ENCODE results near the gene DLGAP5. TPM values are rescaled to one million over a fixed set of nuclear protein-coding genes. Genes with fewer than 3 reads are reported as not detected.

Gene DLGAP5
- total and polyA plus RNA-seq, 7 donors: 0.16 to 11.0 (median 0.96) TPM; not detected in 1

GRCh38 chr14:55126932-55127459, 64.4 kb downstream of the DLGAP5 start:
- Histone ChIP-seq H3K27ac (peak overlapping the region in 2 of 4 donors; percentile 19 to 49), H3K4me1 (peaks cover 0 to 62% (median 33%) of the 10 kb centered on the region in 4 donors), H3K9me3 (no peaks in the 10 kb centered on the region), H3K4me3 (no peak overlapping the region), H3K27me3 (no peaks in the 10 kb centered on the region), H3K36me3 (no peaks in the 10 kb centered on the region)
- 15 to 66% methylated on average over 5 of the region's 5 CpGs for WGBS, 2 donors
- DNase-seq: no peak
- intact Hi-C loops (cut with DNase I): loop anchor here (5.0 kb wide), 1 partner anchor 35 kb away; no protein-coding TSS in a partner anchor
- no peak for TF ChIP-seq POLR2AphosphoS5 (IDR thresholded peaks at IDR 0.05)
- TF ChIP-seq POLR2A (IDR thresholded peaks at IDR 0.05): no peak
- TF ChIP-seq EP300 (IDR thresholded peaks at IDR 0.05): no peak
- no peak for TF ChIP-seq CTCF (IDR thresholded peaks at IDR 0.05)

- H3K4me3 ChIP-seq: no peak overlapping the region
- H3K36me3 ChIP-seq: no peaks in the 10 kb centered on the region
- WGBS, 2 donors: 50 to 67% methylated on average over 3 of the region's 3 CpGs
- TF ChIP-seq CTCF (IDR thresholded peaks at IDR 0.05): no peak
- H3K4me1 ChIP-seq: peaks cover 0 to 56% (median 30%) of the 10 kb centered on the region in 4 donors
- no peaks in the 10 kb centered on the region for H3K9me3 ChIP-seq
- H3K27ac ChIP-seq: peak overlapping the region; percentile 19 to 53 (median 39)
- intact Hi-C loops (cut with DNase I): loop anchor here (5.0 kb wide), 1 partner anchor 34 kb away; no protein-coding TSS in a partner anchor
- DNase-seq: no peak
- H3K27me3 ChIP-seq: no peaks in the 10 kb centered on the region
These were observed 65.4 kb downstream of the DLGAP5 start for GRCh38 chr14:55126034-55126433.

GRCh38 chr14:55125403-55125802, 66.0 kb downstream of the DLGAP5 start:
- H3K9me3 ChIP-seq: no peaks in the 10 kb centered on the region
- intact Hi-C loops (cut with DNase I): loop anchor here (5.0 kb wide), 1 partner anchor 33 kb away; no protein-coding TSS in a partner anchor
- peak overlapping the region in 2 of 4 donors; percentile 49 to 53 for H3K27ac ChIP-seq
- no peak overlapping the region for H3K4me3 ChIP-seq
- no peaks in the 10 kb centered on the region for H3K27me3 ChIP-seq
- 16 to 59% methylated on average over 3 of the region's 3 CpGs for WGBS, 2 donors
- TF ChIP-seq CTCF (IDR thresholded peaks at IDR 0.05): no peak
- TF ChIP-seq POLR2AphosphoS5 (IDR thresholded peaks at IDR 0.05): peak in 1 of 4 donors; percentile 34
- TF ChIP-seq EP300 (IDR thresholded peaks at IDR 0.05): no peak
- TF ChIP-seq POLR2A (IDR thresholded peaks at IDR 0.05): peak in 1 of 2 donors; percentile 33
- H3K36me3 ChIP-seq: no peaks in the 10 kb centered on the region
- H3K4me1 ChIP-seq: peaks cover 0 to 50% (median 24%) of the 10 kb centered on the region in 4 donors
- DNase-seq: no peak

GRCh38 chr14:55124774-55125386, 66.5 kb downstream of the DLGAP5 start:
- H3K9me3 ChIP-seq: no peaks in the 10 kb centered on the region
- H3K4me3 ChIP-seq: no peak overlapping the region
- intact Hi-C loops (cut with DNase I): loop anchor here (5.0 kb wide), 1 partner anchor 33 kb away; no protein-coding TSS in a partner anchor
- H3K36me3 ChIP-seq: no peaks in the 10 kb centered on the region
- DNase-seq: no peak
- H3K4me1 ChIP-seq: peaks cover 0 to 45% (median 21%) of the 10 kb centered on the region in 4 donors
- WGBS, 2 donors: 22 to 74% methylated on average over 8 of the region's 8 CpGs
- TF ChIP-seq POLR2AphosphoS5 (IDR thresholded peaks at IDR 0.05) (no peak), CTCF (IDR thresholded peaks at IDR 0.05) (no peak), EP300 (IDR thresholded peaks at IDR 0.05) (no peak), POLR2A (IDR thresholded peaks at IDR 0.05) (no peak)
- no peaks in the 10 kb centered on the region for H3K27me3 ChIP-seq
- peak overlapping the region in 2 of 4 donors; percentile 49 to 53 for H3K27ac ChIP-seq
